ENCODE data around the gene APOBEC3G. TPM values are rescaled to one million over a fixed set of nuclear protein-coding genes. Genes with fewer than 3 reads are reported as not detected.
"Not testable (repeated sequence)": the region's sequence is repeated elsewhere in the genome, so short reads cannot be mapped to it uniquely, and the experiment has no call there.

The APOBEC3G gene
- total and polyA plus RNA-seq, 2 donors from 2014 or later = 4.8 to 12.5 TPM

GRCh38 chr22:39049486-39049885 is 27.6 kb upstream of the APOBEC3G start:
- intact Hi-C loops (cut with DNase I); H3K4me1 ChIP-seq (ENCODE audit: control insufficient read depth in 2 of 3, insufficient read depth in 2 of 3, low read depth in 1 of 3, low read length in 3 of 3); FAIRE-seq: not testable (repeated sequence)

DNA sequence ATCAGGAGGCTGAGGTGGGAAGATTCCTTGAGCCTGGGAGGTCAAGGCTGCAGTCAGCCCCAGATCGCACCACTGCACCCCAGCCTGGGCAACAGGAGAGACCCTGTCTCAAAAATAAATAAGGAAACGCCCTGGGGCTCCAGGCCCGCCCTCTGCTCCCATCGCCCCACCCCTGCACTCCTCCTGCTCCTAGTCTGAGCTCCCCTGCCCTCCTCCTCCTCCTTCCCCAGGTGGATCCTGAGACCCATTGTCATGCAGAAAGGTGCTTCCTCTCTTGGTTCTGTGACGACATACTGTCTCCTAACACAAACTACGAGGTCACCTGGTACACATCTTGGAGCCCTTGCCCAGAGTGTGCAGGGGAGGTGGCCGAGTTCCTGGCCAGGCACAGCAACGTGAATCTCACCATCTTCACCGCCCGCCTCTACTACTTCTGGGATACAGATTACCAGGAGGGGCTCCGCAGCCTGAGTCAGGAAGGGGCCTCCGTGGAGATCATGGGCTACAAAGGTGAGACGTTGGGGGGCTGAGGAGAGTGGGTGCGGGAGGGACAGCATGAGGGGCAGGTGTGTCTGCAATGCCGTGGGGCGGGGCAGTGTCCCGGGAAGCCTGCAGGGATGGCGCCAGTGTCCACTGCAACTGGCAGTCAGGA is 25.1 kb upstream of the APOBEC3G start:
- H3K36me3 ChIP-seq (ENCODE audit: control insufficient read depth in 2 of 3, insufficient read depth in 3 of 3, low read length in 3 of 3); intact Hi-C loops (cut with DNase I); H3K4me1 ChIP-seq (ENCODE audit: control insufficient read depth in 2 of 3, insufficient read depth in 2 of 3, low read depth in 1 of 3, low read length in 3 of 3); DNase-seq; H3K27me3 ChIP-seq (ENCODE audit: control insufficient read depth, insufficient read depth, low read length); H3K9me3 ChIP-seq (ENCODE audit: control insufficient read depth in 2 of 3, insufficient read depth in 1 of 3, low read length in 3 of 3); FAIRE-seq; H3K9ac ChIP-seq (ENCODE audit: low read length in 3 of 3); H3K27ac ChIP-seq (ENCODE audit: low read depth in 2 of 2, low read length in 2 of 2); H3K4me3 ChIP-seq (ENCODE audit: low read length in 3 of 3): not testable (repeated sequence)

More at GRCh38 chr22:39049486-39049885, 27.6 kb upstream of the APOBEC3G start:
- DNase-seq; H3K9ac ChIP-seq (ENCODE audit: low read length in 3 of 3); H3K9me3 ChIP-seq (ENCODE audit: control insufficient read depth in 2 of 3, insufficient read depth in 1 of 3, low read length in 3 of 3); H3K36me3 ChIP-seq (ENCODE audit: control insufficient read depth in 2 of 3, insufficient read depth in 3 of 3, low read length in 3 of 3); H3K27ac ChIP-seq (ENCODE audit: low read depth in 2 of 2, low read length in 2 of 2); H3K4me3 ChIP-seq (ENCODE audit: low read length in 3 of 3); H3K27me3 ChIP-seq (ENCODE audit: control insufficient read depth, insufficient read depth, low read length): not testable (repeated sequence)

- H3K36me3 ChIP-seq (ENCODE audit: control insufficient read depth in 2 of 3, insufficient read depth in 3 of 3, low read length in 3 of 3) = no peaks in the 10 kb centered on the region
- intact Hi-C loops (cut with DNase I) = no loop called here
- no peaks in the 10 kb centered on the region for H3K4me1 ChIP-seq (ENCODE audit: control insufficient read depth in 2 of 3, insufficient read depth in 2 of 3, low read depth in 1 of 3, low read length in 3 of 3)
- TF ChIP-seq CTCF (IDR thresholded peaks at IDR 0.05; ENCODE audit: borderline replicate concordance, extremely low read depth, insufficient read depth) = no peak
- no peaks in the 10 kb centered on the region for H3K9me3 ChIP-seq (ENCODE audit: control insufficient read depth in 2 of 3, insufficient read depth in 1 of 3, low read length in 3 of 3)
- no peak overlapping the region for H3K4me3 ChIP-seq (ENCODE audit: low read length in 3 of 3)
- H3K9ac ChIP-seq (ENCODE audit: low read length in 3 of 3) = no peak overlapping the region
- H3K27me3 ChIP-seq (ENCODE audit: control insufficient read depth, insufficient read depth, low read length) = no peaks in the 10 kb centered on the region
- no peak overlapping the region for H3K27ac ChIP-seq (ENCODE audit: low read depth in 2 of 2, low read length in 2 of 2)
- DNase-seq (no peak), FAIRE-seq (no peak)
These were observed 21.4 kb upstream of the APOBEC3G start for GRCh38 chr22:39055658-39056057.

GRCh38 chr22:39061290-39061689 is 15.8 kb upstream of the APOBEC3G start:
- H3K9me3 ChIP-seq (ENCODE audit: control insufficient read depth in 2 of 3, insufficient read depth in 1 of 3, low read length in 3 of 3); H3K9ac ChIP-seq (ENCODE audit: low read length in 3 of 3); H3K27ac ChIP-seq (ENCODE audit: low read depth in 2 of 2, low read length in 2 of 2); H3K4me1 ChIP-seq (ENCODE audit: control insufficient read depth in 2 of 3, insufficient read depth in 2 of 3, low read depth in 1 of 3, low read length in 3 of 3); FAIRE-seq; H3K36me3 ChIP-seq (ENCODE audit: control insufficient read depth in 2 of 3, insufficient read depth in 3 of 3, low read length in 3 of 3); H3K4me3 ChIP-seq (ENCODE audit: low read length in 3 of 3); intact Hi-C loops (cut with DNase I); H3K27me3 ChIP-seq (ENCODE audit: control insufficient read depth, insufficient read depth, low read length): not testable (repeated sequence)
- DNase-seq = peak in 1 of 5 donors; percentile 13

DNA sequence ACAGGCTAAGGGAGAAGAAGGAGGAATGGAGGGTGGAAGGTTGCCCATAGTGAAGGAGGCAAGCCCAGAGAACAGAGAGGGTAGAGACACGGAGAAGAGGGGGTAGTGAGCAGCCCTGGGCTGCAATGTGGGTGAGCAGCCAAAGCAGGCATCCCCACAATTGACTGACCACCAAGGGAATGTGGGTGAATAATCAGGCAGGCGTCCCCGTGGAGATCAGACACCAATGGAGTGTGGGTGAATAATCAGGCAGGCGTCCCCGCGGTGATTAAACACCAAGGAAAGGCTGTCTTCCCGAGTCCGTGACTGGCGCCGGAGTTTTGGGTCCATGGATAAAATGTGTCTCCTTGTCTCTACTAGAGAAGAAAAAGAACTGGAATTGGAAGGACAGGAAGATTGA is 15.1 kb upstream of the APOBEC3G start:
- H3K9ac ChIP-seq (ENCODE audit: low read length in 3 of 3); intact Hi-C loops (cut with DNase I); H3K4me3 ChIP-seq (ENCODE audit: low read length in 3 of 3); H3K27me3 ChIP-seq (ENCODE audit: control insufficient read depth, insufficient read depth, low read length); H3K36me3 ChIP-seq (ENCODE audit: control insufficient read depth in 2 of 3, insufficient read depth in 3 of 3, low read length in 3 of 3); H3K27ac ChIP-seq (ENCODE audit: low read depth in 2 of 2, low read length in 2 of 2); H3K4me1 ChIP-seq (ENCODE audit: control insufficient read depth in 2 of 3, insufficient read depth in 2 of 3, low read depth in 1 of 3, low read length in 3 of 3); FAIRE-seq; H3K9me3 ChIP-seq (ENCODE audit: control insufficient read depth in 2 of 3, insufficient read depth in 1 of 3, low read length in 3 of 3): not testable (repeated sequence)
- peak in 1 of 5 donors; percentile 15 for DNase-seq

GRCh38 chr22:39063904-39064303 is 13.2 kb upstream of the APOBEC3G start:
- DNase-seq = peak in 1 of 5 donors; percentile 7
- H3K9ac ChIP-seq (ENCODE audit: low read length in 3 of 3); H3K4me3 ChIP-seq (ENCODE audit: low read length in 3 of 3); H3K36me3 ChIP-seq (ENCODE audit: control insufficient read depth in 2 of 3, insufficient read depth in 3 of 3, low read length in 3 of 3); H3K27ac ChIP-seq (ENCODE audit: low read depth in 2 of 2, low read length in 2 of 2); H3K4me1 ChIP-seq (ENCODE audit: control insufficient read depth in 2 of 3, insufficient read depth in 2 of 3, low read depth in 1 of 3, low read length in 3 of 3); intact Hi-C loops (cut with DNase I); FAIRE-seq; H3K9me3 ChIP-seq (ENCODE audit: control insufficient read depth in 2 of 3, insufficient read depth in 1 of 3, low read length in 3 of 3); H3K27me3 ChIP-seq (ENCODE audit: control insufficient read depth, insufficient read depth, low read length): not testable (repeated sequence)

DNA sequence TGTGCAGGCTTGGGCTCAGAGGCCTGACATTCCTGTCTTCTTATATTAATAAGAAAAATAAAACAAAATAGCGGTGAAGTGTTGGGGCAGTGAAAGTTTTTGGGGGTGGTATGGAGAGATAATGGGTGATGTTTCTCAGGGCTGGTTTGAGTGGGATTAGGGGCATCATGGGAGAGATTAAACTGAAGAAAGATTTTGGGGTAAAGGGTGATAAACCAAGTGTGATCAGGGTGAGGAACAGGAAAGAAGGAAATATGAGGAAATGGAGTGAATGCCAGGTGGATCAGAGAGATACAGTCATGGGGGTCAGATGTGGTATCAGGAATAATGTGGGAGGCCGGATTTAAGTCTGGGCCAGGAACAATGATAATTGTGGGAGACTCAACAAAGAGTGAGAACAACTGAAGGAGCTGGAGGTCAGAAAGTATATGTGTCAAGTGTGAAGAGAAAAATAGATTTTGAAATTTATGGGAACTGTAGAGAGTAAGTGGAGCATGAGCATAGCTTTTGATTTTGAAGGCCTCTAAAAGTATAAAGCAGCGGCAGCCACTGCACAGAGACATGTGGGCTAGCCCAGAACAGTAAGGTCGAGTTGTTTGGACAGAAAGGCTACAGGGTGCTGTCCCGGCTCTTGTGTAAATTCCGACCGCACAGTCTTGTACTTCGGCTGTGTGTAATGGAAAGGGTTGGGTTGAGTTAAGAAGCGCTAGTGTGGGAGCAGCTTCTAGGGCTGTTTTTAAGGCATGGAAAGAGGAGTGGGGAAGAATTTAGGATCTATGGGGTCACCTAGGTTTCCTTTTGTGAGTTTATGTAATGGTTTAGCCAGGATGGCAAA is 10.4 kb upstream of the APOBEC3G start:
- H3K9me3 ChIP-seq (ENCODE audit: control insufficient read depth in 2 of 3, insufficient read depth in 1 of 3, low read length in 3 of 3); H3K27me3 ChIP-seq (ENCODE audit: control insufficient read depth, insufficient read depth, low read length); H3K27ac ChIP-seq (ENCODE audit: low read depth in 2 of 2, low read length in 2 of 2); H3K4me3 ChIP-seq (ENCODE audit: low read length in 3 of 3); H3K4me1 ChIP-seq (ENCODE audit: control insufficient read depth in 2 of 3, insufficient read depth in 2 of 3, low read depth in 1 of 3, low read length in 3 of 3); FAIRE-seq; H3K36me3 ChIP-seq (ENCODE audit: control insufficient read depth in 2 of 3, insufficient read depth in 3 of 3, low read length in 3 of 3); H3K9ac ChIP-seq (ENCODE audit: low read length in 3 of 3); intact Hi-C loops (cut with DNase I): not testable (repeated sequence)
- DNase-seq = peak in 1 of 5 donors; percentile 17
